Raji (cell line): ENCODE measurements around the gene ARL3.

ENCODE experiments used
- POLR2A ChIP-seq: IDR thresholded peaks from 2 replicates; pipeline ENCODE4 v1.6.1; 2011; ENCODE audit warnings: low read depth, low read length, control low read depth; ENCODE audit not compliant: insufficient read depth

Gene ARL3

DNA sequence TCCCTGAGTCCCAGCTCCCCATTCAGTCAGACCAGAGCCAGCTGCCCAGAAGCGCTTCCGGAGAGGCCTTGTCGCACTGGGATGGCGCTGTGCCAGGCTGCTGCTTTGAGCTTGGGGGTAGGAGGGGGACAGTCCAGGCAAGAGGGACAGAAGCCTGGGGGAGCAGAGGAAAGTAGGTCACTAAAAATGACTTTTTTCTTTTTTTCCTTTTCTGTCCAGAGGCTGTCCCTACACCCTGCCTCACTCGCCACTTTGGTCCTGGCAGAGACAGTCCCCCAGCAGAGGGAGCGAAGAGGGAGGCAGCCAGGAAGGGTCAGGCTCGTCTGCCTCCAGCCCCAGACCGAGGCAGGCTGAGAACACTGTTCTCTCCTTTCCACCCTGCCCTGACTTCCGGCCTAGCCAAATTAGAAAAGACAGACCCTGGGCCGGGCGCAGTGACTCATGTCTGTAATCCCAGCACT lies 85.7 kb downstream of the ARL3 start:
- no peak for TF ChIP-seq POLR2A

DNA sequence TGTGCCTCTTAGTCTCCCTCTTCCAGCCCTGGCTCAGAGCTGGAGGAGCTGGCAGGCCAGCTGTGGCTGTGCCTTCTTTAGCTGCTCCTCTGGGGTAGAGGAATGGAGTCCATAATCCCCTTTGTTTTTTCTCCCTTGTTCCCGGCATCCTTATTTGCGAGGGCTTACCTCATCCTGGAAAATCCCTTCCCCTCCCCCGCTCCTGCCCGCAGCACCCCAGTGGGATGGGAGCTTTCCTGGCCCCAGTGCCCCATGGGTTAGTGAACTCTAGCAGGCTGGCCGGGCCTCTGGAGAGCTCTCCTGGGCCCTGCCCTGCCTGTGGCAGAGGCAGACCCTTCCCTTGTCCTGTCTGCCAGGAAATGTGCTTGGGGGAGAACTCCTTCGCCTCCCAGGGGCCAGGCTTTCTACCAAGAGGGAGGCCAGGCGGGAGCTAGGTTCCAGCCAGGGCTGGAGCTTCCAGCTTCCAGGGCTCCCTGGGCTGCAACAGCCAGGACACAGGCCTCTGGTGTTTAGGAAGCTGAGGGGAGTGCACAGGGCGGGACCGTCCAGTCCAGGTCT lies 86.4 kb downstream of the ARL3 start:
- TF ChIP-seq POLR2A, result no peak

DNA sequence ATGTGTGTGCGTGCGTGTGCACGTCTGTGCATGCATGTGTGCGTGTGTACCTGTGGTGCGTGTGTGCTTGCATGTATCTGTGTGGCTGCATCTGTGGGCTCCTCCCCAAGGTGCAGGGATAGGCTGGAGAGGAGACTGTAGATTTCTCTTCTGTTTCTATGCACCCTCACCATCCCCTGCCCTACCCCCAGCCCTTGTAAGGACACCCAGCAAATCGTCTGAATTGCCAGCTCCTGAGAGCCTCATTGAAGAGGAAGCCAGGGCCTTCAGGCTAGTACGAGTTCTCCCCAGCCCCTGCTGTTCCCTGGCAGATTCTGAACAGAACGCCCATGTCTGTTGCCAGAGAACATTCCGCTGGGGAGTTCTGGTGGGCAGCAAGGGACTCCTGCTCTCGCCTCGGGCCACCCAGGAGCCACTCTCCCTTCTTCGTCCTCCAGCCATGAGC lies 86.9 kb downstream of the ARL3 start:
- no peak for TF ChIP-seq POLR2A

DNA sequence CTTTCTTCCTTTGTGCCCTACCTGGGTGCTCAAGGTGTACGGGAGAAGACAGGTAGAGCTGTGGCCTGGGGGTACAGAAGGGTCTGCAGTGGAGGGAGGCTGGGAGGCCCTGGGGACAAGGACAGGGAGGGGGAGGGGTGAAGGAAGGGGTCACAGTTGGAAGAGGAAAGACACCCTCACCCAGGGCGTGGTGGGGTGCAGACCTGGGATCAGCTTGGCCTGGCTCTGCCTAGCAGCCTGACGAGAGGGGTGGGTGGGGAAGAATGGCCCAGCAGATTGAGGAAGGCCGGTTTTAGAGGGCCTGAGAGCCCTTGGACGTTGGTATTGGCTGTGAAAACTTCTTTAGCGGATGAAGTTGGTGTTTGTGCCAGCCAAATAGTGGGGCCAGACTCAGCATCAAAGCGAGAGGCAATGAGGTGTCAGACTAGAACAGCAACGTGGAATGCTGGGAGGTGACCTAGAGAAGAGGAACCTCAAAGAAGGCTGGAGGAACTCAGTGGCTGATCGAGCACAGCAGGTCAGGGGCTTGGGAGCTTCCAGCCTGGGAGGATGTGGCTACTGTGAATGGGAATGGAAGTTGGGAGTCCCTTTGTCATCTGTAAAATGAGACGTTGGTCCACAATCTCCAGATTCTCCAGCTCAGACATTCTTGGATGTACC lies 88.0 kb downstream of the ARL3 start:
- TF ChIP-seq POLR2A, result no peak

DNA sequence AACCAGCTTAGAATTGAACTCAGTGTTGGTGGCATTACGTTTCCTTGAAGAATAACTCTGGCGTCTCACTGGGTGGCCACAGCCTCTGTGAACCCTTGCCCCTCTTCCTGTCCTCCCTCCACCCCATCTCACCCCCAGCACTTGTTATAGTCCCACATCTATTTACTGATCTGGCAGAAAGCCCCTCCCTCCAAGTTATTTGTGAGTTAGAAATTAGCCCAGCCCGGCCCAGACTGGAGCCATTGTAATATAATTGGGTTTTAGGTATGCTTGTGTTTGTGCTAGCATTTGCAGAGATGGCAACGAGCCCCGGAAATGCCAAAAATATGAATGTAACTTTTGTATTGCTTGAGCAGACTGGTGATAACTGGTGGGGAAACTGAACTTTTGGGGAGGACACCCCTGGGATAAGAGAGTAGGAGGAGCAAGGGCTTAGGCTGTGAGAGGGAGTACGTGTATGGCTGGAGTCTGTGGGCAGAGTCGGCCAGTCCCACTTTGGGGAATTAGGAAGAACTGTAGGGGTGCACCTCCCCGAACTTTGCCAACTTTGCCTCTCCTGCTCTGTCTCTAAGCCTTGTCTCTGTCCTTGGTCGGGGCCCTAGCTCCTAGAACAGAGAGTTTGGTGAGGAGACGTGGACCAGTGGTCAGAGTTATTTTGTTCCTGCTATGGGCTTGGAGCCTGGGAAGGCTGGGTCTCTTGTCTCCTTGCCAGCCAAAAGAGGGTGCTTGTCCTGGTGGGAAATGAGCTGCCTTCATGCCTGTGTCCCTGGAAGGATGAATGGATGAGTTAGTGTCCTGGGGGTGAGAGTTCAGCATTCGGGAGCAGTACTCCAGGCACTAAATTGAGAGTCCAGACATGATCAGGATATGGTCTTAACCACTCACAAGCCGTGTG lies 89.2 kb downstream of the ARL3 start:
- no peak for TF ChIP-seq POLR2A

DNA sequence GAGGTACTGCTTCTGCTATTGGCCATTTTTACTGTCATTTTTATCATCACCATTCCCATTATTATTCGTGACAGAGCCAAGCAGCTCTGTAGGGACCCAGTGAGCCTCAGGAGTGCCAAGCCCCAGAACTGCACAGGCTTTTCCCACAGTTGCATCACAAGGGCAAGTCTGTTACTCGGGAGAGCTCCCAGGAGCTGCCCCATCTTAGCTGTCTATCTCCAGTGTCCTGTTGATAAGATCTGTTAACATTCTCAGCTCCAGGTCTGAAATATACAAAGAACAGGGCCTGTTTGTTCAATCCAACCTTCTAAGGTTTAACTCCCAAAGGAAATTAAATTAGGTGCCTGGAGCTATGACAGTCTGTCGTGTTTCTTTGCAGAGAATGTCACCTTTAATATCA lies 90.1 kb downstream of the ARL3 start:
- no peak for TF ChIP-seq POLR2A
